HG03460 (cell line): Measurements from ENCODE around the gene TMEM158.

ENCODE experiments used
- ATAC-seq: cut with Tn5 transposase; IDR thresholded peaks from one replicate; pipeline ENCODE4 v1.9.1; 2021; ENCODE audit not compliant: unreplicated experiment

The TMEM158 gene

GRCh38 chr3:45204136-45204535 is 22.0 kb downstream of the TMEM158 start:
- ATAC-seq: no peak

- no peak for ATAC-seq
These were observed 26.0 kb downstream of the TMEM158 start for GRCh38 chr3:45199837-45200648.

- no peak for ATAC-seq
These were observed 27.5 kb downstream of the TMEM158 start for GRCh38 chr3:45198264-45199260.

GRCh38 chr3:45194791-45195190 is 31.3 kb downstream of the TMEM158 start:
- ATAC-seq: no peak

- no peak for ATAC-seq
These were observed 34.1 kb downstream of the TMEM158 start for GRCh38 chr3:45191924-45192417.

- ATAC-seq: no peak
These were observed 34.7 kb downstream of the TMEM158 start for GRCh38 chr3:45191424-45191823.

- ATAC-seq: no peak
These were observed 37.1 kb downstream of the TMEM158 start for GRCh38 chr3:45188719-45189659.

GRCh38 chr3:45187694-45188141 is 38.4 kb downstream of the TMEM158 start:
- ATAC-seq: no peak

GRCh38 chr3:45186871-45187270 is 39.2 kb downstream of the TMEM158 start:
- ATAC-seq: no peak

- ATAC-seq: no peak
These were observed 40.6 kb downstream of the TMEM158 start for GRCh38 chr3:45185461-45185860.

- no peak for ATAC-seq
These were observed 41.0 kb downstream of the TMEM158 start for GRCh38 chr3:45185052-45185451.

GRCh38 chr3:45183872-45184262 is 42.2 kb downstream of the TMEM158 start:
- no peak for ATAC-seq

GRCh38 chr3:45182915-45183871 is 42.9 kb downstream of the TMEM158 start:
- ATAC-seq: no peak

- no peak for ATAC-seq
These were observed 44.6 kb downstream of the TMEM158 start for GRCh38 chr3:45181496-45181895.

GRCh38 chr3:45180899-45181298 is 45.2 kb downstream of the TMEM158 start:
- ATAC-seq: no peak

- no peak for ATAC-seq
These were observed 46.0 kb downstream of the TMEM158 start for GRCh38 chr3:45180051-45180450.

GRCh38 chr3:45179163-45179562 is 46.9 kb downstream of the TMEM158 start:
- no peak for ATAC-seq

- ATAC-seq: no peak
These were observed 47.7 kb downstream of the TMEM158 start for GRCh38 chr3:45178183-45179023.
